Uterus (tissue), 4 donors: ENCODE measurements around the gene C16orf87. TPM values are rescaled to one million over a fixed set of nuclear protein-coding genes. Genes with fewer than 3 reads are reported as not detected.
A peak's percentile ranks its signal among the peaks of the same experiment; 100 is the strongest.

Source experiments
- DNase-seq, 2 donors: peaks; one replicate each; pipeline ENCODE4 v3.0.0-alpha.2; 2019 to 2020
- H3K27ac ChIP-seq, 2 donors: fragments of 200-600 bp; sonication (generic); 1 replicate in 1 of 2; 2 replicates in 1 of 2; pipeline ENCODE4 v1.5.1; 2016 to 2018
- H3K27me3 ChIP-seq, 2 donors: fragments of 200-600 bp; sonication (generic); one replicate each; pipeline ENCODE4 v1.5.1; 2018 to 2019; ENCODE audit warnings: control low read depth in 1 of 2
- H3K36me3 ChIP-seq, 2 donors: fragments of 200-600 bp; sonication (generic); one replicate each; pipeline ENCODE4 v1.5.1; 2019; ENCODE audit warnings: control low read depth in 1 of 2
- H3K4me1 ChIP-seq, 2 donors: fragments of 200-600 bp; sonication (generic); one replicate each; pipeline ENCODE4 v1.5.1; 2018 to 2019; ENCODE audit warnings: control low read depth in 1 of 2
- H3K4me3 ChIP-seq, 2 donors: fragments of 200-600 bp; sonication (generic); 1 replicate in 1 of 2; 2 replicates in 1 of 2; pipeline ENCODE4 v1.5.1; 2018 to 2019; ENCODE audit warnings: mild to moderate bottlenecking in 1 of 2
- H3K9me3 ChIP-seq, 2 donors: fragments of 200-600 bp; sonication (generic); one replicate each; pipeline ENCODE4 v1.5.1; 2019; ENCODE audit warnings: control low read depth in 1 of 2
- POLR2A ChIP-seq, 2 donors: fragments of 450-650 bp; IDR thresholded peaks; one replicate each; pipeline ENCODE4 v1.6.1; 2016; ENCODE audit warnings: antibody characterized with exemption in 2 of 2, mild to moderate bottlenecking in 1 of 2, moderate library complexity in 1 of 2
- intact Hi-C: fragments of 100-400 bp; cut with DNase I; formaldehyde crosslinking; loops from one replicate; pipeline ENCODE4 v1.15.1; 2023; ENCODE audit warnings: low total_unique reads
- total RNA-seq, 4 donors: library from RNA; depleted of rRNA in 3 of 4; stranded (reverse); fragments of >200 nt in 3 of 4; gene quantifications; one replicate each; pipeline versions ENCODE4 v1.1.0 to v1.2.4, GENCODE V29; 2014 to 2023
- TF ChIP-seq, protein P1 (sequence below), 4 experiments: fragments of 200-600 bp in 2 of 4; fragments of 450-650 bp in 2 of 4; sonication (generic) in 2 of 4; IDR thresholded peaks; one replicate each; pipeline ENCODE4 v1.5.1; 2016 to 2019; ENCODE audit warnings: antibody characterized with exemption in 4 of 4, mild to moderate bottlenecking in 2 of 4, moderate library complexity in 1 of 4
- donor health status: DM: yes; HTN: yes; CAD: no.

The C16orf87 gene
- total RNA-seq, 4 donors from 2014 or later, result under 0.01 to 20.1 (median 5.5) TPM

DNA sequence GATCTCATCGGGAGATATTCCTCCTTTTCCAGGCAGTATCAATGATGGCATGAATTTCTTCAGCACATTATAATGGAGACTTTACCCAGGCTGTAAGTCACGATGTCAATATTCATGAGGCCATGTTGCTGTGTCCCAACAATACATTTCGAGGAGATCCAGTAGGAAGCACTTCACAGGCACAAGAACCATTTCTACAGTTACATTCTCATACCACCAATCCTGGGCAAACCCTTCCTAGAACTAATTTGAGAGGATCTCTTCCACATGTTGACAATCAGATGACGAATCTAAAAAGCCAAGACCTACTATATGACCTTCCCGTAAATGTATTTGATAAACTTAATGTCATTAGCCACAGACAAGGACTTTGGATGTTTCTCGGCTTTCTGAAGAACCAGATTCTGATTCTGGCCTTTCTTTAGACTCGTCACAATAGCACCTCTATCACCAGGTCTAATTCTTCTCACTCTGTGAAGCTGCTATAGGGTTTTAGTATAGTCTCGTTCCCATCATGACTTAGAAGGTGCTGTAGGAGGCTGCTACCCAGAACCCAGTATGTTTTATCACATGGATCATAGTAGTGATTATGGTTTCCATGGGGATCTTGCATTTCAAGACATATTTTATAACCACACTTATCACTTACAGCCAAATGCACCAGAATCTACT lies 40.2 kb downstream of the C16orf87 start:
- no peak for DNase-seq
- Histone ChIP-seq H3K4me1 (no peaks in the 10 kb centered on the region), H3K36me3 (no peaks in the 10 kb centered on the region), H3K4me3 (no peak overlapping the region), H3K9me3 (peaks cover 0 to 6% of the 10 kb centered on the region in 2 donors), H3K27ac (peak overlapping the region in 1 of 2 donors; percentile 40), H3K27me3 (no peaks in the 10 kb centered on the region)
- TF ChIP-seq, protein P1, sequence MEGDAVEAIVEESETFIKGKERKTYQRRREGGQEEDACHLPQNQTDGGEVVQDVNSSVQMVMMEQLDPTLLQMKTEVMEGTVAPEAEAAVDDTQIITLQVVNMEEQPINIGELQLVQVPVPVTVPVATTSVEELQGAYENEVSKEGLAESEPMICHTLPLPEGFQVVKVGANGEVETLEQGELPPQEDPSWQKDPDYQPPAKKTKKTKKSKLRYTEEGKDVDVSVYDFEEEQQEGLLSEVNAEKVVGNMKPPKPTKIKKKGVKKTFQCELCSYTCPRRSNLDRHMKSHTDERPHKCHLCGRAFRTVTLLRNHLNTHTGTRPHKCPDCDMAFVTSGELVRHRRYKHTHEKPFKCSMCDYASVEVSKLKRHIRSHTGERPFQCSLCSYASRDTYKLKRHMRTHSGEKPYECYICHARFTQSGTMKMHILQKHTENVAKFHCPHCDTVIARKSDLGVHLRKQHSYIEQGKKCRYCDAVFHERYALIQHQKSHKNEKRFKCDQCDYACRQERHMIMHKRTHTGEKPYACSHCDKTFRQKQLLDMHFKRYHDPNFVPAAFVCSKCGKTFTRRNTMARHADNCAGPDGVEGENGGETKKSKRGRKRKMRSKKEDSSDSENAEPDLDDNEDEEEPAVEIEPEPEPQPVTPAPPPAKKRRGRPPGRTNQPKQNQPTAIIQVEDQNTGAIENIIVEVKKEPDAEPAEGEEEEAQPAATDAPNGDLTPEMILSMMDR (IDR thresholded peaks at IDR 0.05), result no peak
- no peak for TF ChIP-seq POLR2A (IDR thresholded peaks at IDR 0.05)
- intact Hi-C loops, result no loop called here

DNA sequence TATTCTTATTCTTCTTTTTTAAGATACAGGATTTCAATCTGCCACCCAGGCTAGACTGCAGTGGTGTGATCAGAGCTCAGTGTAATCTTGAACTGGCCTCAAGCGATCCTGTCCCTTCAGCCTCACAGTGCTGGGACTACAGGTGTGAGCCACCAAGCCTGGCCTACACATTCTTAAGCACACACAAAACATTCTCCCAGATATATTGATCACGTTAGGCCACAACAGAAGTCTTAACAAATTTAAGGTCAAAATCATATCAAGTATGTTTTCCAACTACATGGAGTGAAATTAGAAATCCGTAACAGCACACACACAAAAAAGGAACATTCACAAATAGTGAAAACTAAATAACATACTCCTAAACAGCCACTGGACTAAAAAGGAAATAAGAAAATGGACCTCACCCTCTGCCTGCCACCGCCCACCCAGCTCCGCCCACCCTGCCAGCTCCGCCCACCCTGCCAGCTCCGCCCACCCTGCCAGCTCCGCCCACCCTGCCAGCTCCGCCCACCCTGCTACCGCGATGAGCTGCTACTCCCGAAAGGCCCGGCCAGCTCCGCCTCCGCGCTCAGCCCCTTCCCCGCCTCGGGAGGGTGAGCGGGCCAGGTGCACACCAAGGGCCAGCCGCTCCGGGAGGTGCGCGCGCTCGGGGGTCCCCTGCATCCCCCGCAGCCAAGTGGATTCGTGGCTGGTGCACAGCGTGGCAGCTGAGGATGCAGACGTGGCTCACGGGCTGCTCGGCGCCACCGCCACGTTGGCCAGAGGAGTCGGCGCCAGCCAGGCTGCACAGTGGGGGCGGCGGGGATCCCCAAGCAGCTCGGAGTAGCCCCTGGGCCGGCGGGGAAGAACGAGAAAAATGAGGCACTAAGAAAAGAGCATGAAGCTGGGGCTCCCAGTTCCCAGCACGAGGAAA lies 41.2 kb downstream of the C16orf87 start:
- Histone ChIP-seq H3K4me1 (no peaks in the 10 kb centered on the region), H3K36me3 (no peaks in the 10 kb centered on the region), H3K4me3 (peak overlapping the region; percentile 40 to 49), H3K27me3 (no peaks in the 10 kb centered on the region), H3K27ac (peak overlapping the region; percentile 9 to 40), H3K9me3 (peaks cover 0 to 6% of the 10 kb centered on the region in 2 donors)
- peak; percentile 70 to 77 for DNase-seq
- TF ChIP-seq POLR2A (IDR thresholded peaks at IDR 0.05), result peak in 1 of 2 donors; percentile 41
- TF ChIP-seq, protein P1 (IDR thresholded peaks at IDR 0.05), result no peak
- intact Hi-C loops, result no loop called here

DNA sequence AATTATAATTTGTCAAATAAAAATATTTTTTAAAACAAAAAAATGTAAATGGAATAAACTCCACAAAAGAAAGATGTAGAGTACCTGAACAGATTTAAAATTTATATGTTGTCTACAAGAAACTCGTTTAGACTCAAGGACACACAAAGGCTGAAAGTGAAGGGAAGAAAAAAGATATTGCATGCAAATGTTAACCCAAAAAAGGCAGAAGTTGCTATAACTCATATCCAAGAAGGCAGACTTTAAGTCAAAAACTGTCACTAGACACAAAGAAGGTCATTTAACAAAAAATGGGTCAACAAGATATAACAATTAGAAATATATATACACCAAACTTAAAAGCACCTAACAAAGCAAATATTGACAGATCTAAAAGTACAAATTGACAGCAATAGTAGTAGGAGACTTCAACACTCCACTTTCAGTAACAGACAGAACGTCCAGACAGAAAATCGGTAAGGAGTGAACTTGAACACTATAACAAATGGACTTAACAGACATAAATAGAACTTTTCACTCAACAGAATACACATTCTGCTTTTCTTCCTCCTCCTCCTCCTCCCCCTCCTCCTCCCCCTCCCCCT lies 42.0 kb downstream of the C16orf87 start:
- intact Hi-C loops, result no loop called here
- H3K27ac ChIP-seq, result no peak overlapping the region

DNA sequence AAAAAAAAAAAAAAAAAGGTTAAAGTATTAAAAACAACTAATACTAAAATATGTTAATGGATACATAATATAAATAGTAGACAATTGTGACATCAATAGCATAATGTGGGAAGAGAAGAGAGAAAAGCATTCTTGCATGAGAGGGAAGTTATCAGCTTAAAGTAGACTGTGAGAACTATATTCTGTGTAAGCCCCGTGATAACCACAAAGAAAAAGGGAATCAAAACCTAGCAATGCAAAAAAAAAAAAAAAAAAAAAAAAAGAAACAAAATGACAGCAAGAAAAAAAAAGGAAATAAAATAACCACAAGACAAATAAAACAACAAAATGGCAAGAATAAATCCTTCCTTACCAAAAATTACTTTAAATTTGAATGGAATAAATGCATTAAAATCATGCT lies 43.1 kb downstream of the C16orf87 start:
- no peak for TF ChIP-seq POLR2A (IDR thresholded peaks at IDR 0.05)
- TF ChIP-seq, protein P1 (IDR thresholded peaks at IDR 0.05), result no peak
- Histone ChIP-seq H3K4me1 (no peaks in the 10 kb centered on the region), H3K36me3 (no peaks in the 10 kb centered on the region), H3K4me3 (no peak overlapping the region), H3K27me3 (no peaks in the 10 kb centered on the region), H3K9me3 (no peaks in the 10 kb centered on the region), H3K27ac (no peak overlapping the region)
- no peak for DNase-seq
- intact Hi-C loops, result no loop called here

More for the DNA sequence above, 42.0 kb downstream of the C16orf87 start:
- TF ChIP-seq, protein P1 (IDR thresholded peaks at IDR 0.05), result no peak
- no peak for TF ChIP-seq POLR2A (IDR thresholded peaks at IDR 0.05)
- no peaks in the 10 kb centered on the region for H3K27me3 ChIP-seq
- H3K9me3 ChIP-seq, result no peaks in the 10 kb centered on the region
- no peak for DNase-seq
- H3K36me3 ChIP-seq, result no peaks in the 10 kb centered on the region
- no peak overlapping the region for H3K4me3 ChIP-seq
- H3K4me1 ChIP-seq, result no peaks in the 10 kb centered on the region
